ENCODE measurements around the gene PREX1. TPM values are rescaled to one million over a fixed set of nuclear protein-coding genes. Genes with fewer than 3 reads are reported as not detected.

Gene PREX1
- total and polyA plus RNA-seq, 2 of the 4 experiments (the other 2 are of a cell fraction): 0.67 to 0.72 TPM

- no peak overlapping the region for H2BK20ac ChIP-seq (ENCODE audit: low read depth, low read length)
- H3K9ac ChIP-seq (ENCODE audit: low read depth, low read length): no peak overlapping the region
- intact Hi-C loops (cut with micrococcal nuclease) (no loop called here), in situ Hi-C loops (cut with MboI; ENCODE audit: low sequenced_read_pairs) (no loop called here), dilution Hi-C loops (cut with HindIII; ENCODE audit: low sequenced_read_pairs, unreplicated experiment) (no loop called here)
- BruUV-seq (replicated peaks): no TSS peak
- no peak overlapping the region for H3K4me2 ChIP-seq (ENCODE audit: low read depth, low read length)
- TF ChIP-seq MAFK (IDR thresholded peaks at IDR 0.05; ENCODE audit: low read depth, low read length) (no peak), CEBPB (IDR thresholded peaks at IDR 0.05; ENCODE audit: low read depth, low read length) (no peak), FOS (IDR thresholded peaks at IDR 0.05; ENCODE audit: low read depth, low read length) (no peak), MAZ (IDR thresholded peaks at IDR 0.05; ENCODE audit: borderline replicate concordance, low read depth, low read length) (no peak), BHLHE40 (IDR thresholded peaks at IDR 0.05; ENCODE audit: low read depth, low read length) (no peak), MXI1 (IDR thresholded peaks at IDR 0.05; ENCODE audit: borderline replicate concordance, low read depth, low read length) (no peak), CHD1 (IDR thresholded peaks at IDR 0.05; ENCODE audit: low read depth, low read length) (no peak), ELK1 (IDR thresholded peaks at IDR 0.05; ENCODE audit: borderline replicate concordance, low read depth, low read length) (no peak), RAD21 (IDR thresholded peaks at IDR 0.05; ENCODE audit: low read length) (no peak), RFX5 (IDR thresholded peaks at IDR 0.05; ENCODE audit: low read depth, low read length) (no peak), NFE2L2 (IDR thresholded peaks at IDR 0.05; ENCODE audit: low read depth, low read length) (no peak)
- no peak overlapping the region for H2AFZ ChIP-seq (replicated peaks; ENCODE audit: low read length, poor library complexity)
- H3K4me1 ChIP-seq (ENCODE audit: control insufficient read depth, insufficient read depth, low read length): no peaks in the 10 kb centered on the region; the same call in 1 of the 2 replicates
- H3K14ac ChIP-seq (replicated peaks; ENCODE audit: low read depth, low read length): no peak overlapping the region
- H3K56ac ChIP-seq (ENCODE audit: extremely low read depth, insufficient read depth, low read length): no peak overlapping the region
- H4K91ac ChIP-seq (ENCODE audit: insufficient read depth, low read depth, low read length): no peak overlapping the region
- H2BK120ac ChIP-seq (ENCODE audit: low read depth, low read length): no peak overlapping the region
- H3K18ac ChIP-seq (ENCODE audit: low read depth, low read length): no peak overlapping the region
- no peak overlapping the region for H3K4me3 ChIP-seq (ENCODE audit: insufficient read depth, low read depth, low read length)
- POLR2A ChIA-PET (ENCODE audit: unreplicated experiment): no interaction called here
- H3K36me3 ChIP-seq (ENCODE audit: control insufficient read depth, insufficient read depth, low read length): no peaks in the 10 kb centered on the region
- H3K27me3 ChIP-seq (ENCODE audit: control insufficient read depth, insufficient read depth, low read length): peaks cover 4% of the 10 kb centered on the region; the same call in 1 of the 2 replicates
- peaks cover 3% of the 10 kb centered on the region; the same call in 1 of the 2 replicates for H3K9me1 ChIP-seq (ENCODE audit: insufficient read depth, low read length)
- H2BK5ac ChIP-seq (ENCODE audit: low read depth, low read length, poor library complexity, severe bottlenecking): no peak overlapping the region
- no peak for DNase-seq
- no peak overlapping the region for H4K5ac ChIP-seq (ENCODE audit: low read depth, low read length)
- H3K27ac ChIP-seq (ENCODE audit: insufficient read depth, low read length): no peak overlapping the region
- no peak overlapping the region for H3K4ac ChIP-seq (ENCODE audit: low read depth, low read length)
- no peak overlapping the region for H4K8ac ChIP-seq (ENCODE audit: low read depth in 2 of 2, low read length in 2 of 2)
- H2BK15ac ChIP-seq (ENCODE audit: low read depth, low read length): no peak overlapping the region
- H3K23ac ChIP-seq (ENCODE audit: low read depth, low read length): no peak overlapping the region
- no peak for ATAC-seq (ENCODE audit: low read depth)
- no peak overlapping the region for H2AK9ac ChIP-seq (replicated peaks; ENCODE audit: low read depth, low read length, poor library complexity)
- CTCF ChIA-PET: no interaction called here
- no peaks in the 10 kb centered on the region for H3K9me3 ChIP-seq (ENCODE audit: control insufficient read depth, insufficient read depth, low read length)
- no peaks in the 10 kb centered on the region for H3K79me1 ChIP-seq (ENCODE audit: low read depth in 1 of 2, low read length in 2 of 2)
- no peak overlapping the region for H2AK5ac ChIP-seq (ENCODE audit: low read depth, low read length)
- H4K20me1 ChIP-seq (ENCODE audit: insufficient read depth, low read length): peaks cover 3% of the 10 kb centered on the region; the same call in 1 of the 2 replicates
These were observed 22.0 kb upstream of the PREX1 start for GRCh38 chr20:48849779-48850178.
